ENCODE measurements around the gene CNIH3. TPM values are rescaled to one million over a fixed set of nuclear protein-coding genes. Genes with fewer than 3 reads are reported as not detected.

The CNIH3 gene
- total RNA-seq, 2 donors from 2014 or later = 1.4 to 2.8 TPM

DNA sequence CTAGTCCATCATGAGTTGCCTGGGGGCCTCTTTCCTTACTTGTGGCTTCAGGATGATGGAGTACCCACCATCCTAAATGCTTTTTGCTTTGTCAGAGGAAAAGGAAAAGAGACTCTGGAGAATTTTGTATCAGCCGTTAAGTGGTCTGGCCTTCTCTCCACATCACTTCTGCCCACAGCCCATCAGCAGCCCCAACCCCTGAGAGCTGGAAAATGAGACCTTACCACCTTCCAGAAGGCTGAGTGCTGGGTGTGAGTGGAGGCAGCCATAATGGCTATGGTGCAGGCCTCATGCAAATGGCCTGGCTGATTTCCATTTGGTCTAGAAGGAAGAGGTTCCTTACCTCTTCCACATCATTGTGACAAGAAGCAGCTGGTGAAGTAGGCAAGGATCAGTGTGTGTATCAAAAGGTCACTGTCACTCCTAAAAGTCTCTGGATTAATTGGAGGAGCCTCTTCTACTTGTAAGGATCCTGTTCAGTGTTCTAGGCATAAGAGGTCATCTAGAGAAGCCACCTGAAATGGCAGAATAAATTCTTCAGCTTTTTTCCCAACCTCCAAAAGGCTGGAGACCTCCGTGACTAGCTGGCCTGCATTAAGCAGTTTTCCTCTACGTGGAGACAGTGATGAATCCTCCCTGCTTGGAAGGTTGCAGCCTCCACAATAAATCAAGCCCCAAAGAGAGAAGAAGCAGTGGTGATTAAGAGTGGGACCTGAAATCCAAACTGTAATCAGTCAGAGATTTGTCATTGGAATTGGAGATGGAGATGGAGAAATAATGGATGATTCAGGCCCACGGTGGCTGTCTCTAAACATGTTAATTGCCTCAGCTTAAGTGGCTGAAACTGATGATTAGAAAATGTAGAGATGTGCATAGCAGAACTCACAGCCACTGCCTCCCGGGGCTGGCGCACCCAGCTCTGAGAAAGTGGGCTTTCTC is 111.5 kb downstream of the CNIH3 start:
- peaks cover 4% of the 10 kb centered on the region for H3K4me1 Mint-ChIP-seq
- ATAC-seq (no peak), DNase-seq (no peak)
- H3K27me3 Mint-ChIP-seq = peaks cover 6% of the 10 kb centered on the region
- H3K27ac Mint-ChIP-seq = no peak overlapping the region
- no peak overlapping the region for H3K4me3 Mint-ChIP-seq
- no peaks in the 10 kb centered on the region for H3K36me3 Mint-ChIP-seq (ENCODE audit: low read depth)
- H3K9me3 ChIP-seq (ENCODE audit: control insufficient read depth, low read length, poor library complexity, severe bottlenecking) = no peaks in the 10 kb centered on the region

DNA sequence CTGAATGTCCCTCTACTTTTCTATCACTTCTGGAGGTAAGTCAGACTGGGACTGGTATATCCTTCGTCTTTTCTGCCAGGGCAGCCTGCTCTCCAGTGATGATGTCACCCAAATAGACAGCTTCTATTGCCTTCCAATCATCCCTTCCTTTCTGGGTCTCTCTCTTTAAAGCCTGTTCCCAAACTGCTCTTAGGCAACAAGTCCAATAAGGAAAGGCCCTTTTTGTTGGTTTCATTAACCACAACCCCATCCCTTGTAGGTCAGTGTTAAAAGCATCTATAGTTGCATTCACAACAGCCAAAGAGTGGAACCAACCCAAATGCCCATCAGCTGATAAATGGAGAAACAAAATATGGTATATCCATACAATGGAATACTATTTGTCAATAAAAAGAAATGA is 114.4 kb downstream of the CNIH3 start:
- ATAC-seq (no peak), DNase-seq (no peak)
- Mint-ChIP-seq H3K4me1 (peaks cover 10% of the 10 kb centered on the region), H3K27ac (no peak overlapping the region), H3K36me3 (ENCODE audit: low read depth) (no peaks in the 10 kb centered on the region), H3K27me3 (peaks cover 6% of the 10 kb centered on the region), H3K4me3 (no peak overlapping the region)
- no peaks in the 10 kb centered on the region for H3K9me3 ChIP-seq (ENCODE audit: control insufficient read depth, low read length, poor library complexity, severe bottlenecking)

DNA sequence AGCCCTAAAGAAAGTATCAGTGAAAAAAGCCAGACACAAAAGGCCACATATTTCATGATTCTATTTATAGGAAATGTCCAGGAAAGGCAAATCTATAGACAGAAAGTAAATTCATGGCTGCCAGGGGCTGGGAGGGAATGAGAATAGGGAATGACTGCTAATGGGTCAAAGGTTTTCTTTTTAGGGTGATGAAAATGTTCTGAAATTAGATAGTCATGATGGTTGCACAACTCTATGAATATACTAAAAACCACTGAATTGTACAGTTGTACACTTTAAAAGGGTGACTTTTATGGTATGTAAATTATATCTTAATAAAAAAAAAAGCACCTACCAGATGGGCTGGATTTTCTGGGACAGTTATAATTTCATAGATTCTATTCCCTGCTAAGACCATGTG is 114.8 kb downstream of the CNIH3 start:
- Mint-ChIP-seq H3K4me3 (no peak overlapping the region), H3K4me1 (peaks cover 10% of the 10 kb centered on the region), H3K36me3 (ENCODE audit: low read depth) (no peaks in the 10 kb centered on the region), H3K27me3 (peaks cover 3% of the 10 kb centered on the region), H3K27ac (no peak overlapping the region)
- DNase-seq (no peak), ATAC-seq (no peak)
- no peaks in the 10 kb centered on the region for H3K9me3 ChIP-seq (ENCODE audit: control insufficient read depth, low read length, poor library complexity, severe bottlenecking)

DNA sequence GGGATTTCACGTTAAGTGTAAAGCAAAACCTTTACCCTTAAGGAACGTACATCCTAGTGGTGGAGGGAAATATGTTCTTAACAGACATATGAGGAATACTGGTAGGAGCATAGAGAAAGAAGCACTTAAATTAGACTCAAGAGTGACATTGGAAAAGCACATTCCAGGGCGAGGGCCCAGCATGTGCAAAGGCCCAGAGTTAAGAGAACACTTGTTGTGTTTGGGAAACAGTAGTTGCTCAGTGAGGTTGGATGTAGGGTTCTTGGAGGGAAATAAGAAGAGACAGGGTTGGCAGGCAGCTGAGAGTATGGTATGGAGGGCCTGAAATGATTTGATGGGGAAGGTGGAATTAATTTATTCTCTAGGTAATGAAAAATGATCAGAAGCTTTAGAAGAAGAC is 115.5 kb downstream of the CNIH3 start:
- Mint-ChIP-seq H3K4me1 (peaks cover 10% of the 10 kb centered on the region), H3K27me3 (no peaks in the 10 kb centered on the region), H3K4me3 (no peak overlapping the region), H3K36me3 (ENCODE audit: low read depth) (no peaks in the 10 kb centered on the region), H3K27ac (no peak overlapping the region)
- DNase-seq = no peak
- no peak for ATAC-seq
- H3K9me3 ChIP-seq (ENCODE audit: control insufficient read depth, low read length, poor library complexity, severe bottlenecking) = no peaks in the 10 kb centered on the region

DNA sequence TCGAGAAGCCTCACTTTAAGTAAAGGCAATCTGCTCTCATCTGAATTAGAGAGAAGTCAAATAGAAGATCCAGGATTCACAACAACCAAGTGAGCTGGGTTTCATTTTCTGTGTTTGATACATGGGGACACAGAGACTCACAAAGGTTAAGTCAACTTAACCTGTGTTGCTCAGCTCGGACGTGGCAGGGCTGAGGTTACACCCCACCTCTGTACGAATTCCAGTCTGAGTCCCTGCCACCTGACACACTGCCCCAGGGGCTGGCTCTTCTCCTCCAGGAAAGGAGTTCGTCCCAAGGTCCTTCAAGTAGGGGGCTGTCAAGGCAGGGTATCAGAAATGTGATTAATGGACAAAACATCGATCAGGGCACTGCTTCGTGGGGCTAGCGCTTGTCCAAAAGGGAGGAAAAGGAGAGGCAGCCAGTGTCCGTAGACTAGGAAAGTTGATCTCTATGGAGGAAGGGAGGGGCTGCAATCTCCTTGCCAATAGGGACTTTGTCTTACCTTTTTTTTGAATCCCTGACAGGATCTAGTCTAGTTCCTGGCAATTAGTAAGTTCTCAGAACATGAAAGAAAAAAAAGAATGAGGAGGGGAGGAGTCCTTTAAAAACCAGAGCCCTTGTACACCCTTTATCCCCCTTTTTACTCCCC is 116.4 kb downstream of the CNIH3 start:
- H3K9me3 ChIP-seq (ENCODE audit: control insufficient read depth, low read length, poor library complexity, severe bottlenecking) = no peaks in the 10 kb centered on the region
- ATAC-seq = no peak
- H3K27me3 Mint-ChIP-seq = no peaks in the 10 kb centered on the region
- H3K27ac Mint-ChIP-seq = no peak overlapping the region
- H3K4me1 Mint-ChIP-seq = peaks cover 8% of the 10 kb centered on the region
- no peaks in the 10 kb centered on the region for H3K36me3 Mint-ChIP-seq (ENCODE audit: low read depth)
- no peak for DNase-seq
- no peak overlapping the region for H3K4me3 Mint-ChIP-seq

DNA sequence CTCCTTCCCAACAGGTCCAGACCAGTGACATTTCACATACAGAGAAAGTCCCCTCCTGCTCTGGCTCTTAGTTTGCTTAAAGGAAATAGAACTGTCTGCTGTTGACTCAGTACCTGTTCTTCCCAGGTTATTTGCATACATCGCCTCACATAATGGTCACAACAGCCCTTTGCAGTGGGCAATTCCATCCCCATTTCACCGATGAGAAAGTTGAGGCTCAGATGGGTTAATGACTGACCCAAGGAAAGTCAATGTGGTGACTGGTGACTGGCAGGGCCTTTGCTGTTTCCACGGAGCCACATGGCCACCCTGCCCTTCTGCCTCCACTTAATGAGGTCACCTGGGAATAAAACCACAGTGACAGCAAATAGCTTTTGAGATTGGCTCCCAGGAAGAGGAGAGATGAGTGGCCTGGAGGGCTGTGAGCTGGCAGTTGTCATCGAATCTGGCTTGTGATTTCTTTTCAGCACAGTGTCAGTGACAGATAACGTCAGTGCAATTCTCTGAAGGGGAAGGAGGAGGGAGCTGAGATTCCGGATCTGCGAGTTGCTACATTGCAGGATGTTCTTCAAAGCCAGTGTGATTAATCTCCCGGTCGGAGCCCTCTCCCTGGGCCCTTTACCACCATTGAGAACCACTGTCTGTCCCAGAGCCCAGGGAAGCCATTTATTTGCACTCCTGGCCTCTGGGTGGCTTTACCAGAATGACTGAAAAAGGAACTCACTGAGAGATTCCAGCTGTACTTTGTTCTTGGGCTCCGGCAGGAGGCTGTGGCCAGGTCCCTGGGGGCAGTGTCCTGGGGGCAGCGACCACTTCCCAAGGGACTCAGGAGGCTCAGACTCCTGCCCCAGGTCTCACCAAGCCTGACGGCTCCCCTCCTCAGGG is 117.2 kb downstream of the CNIH3 start:
- ATAC-seq (no peak), DNase-seq (no peak)
- H3K4me1 Mint-ChIP-seq = peaks cover 8% of the 10 kb centered on the region
- no peaks in the 10 kb centered on the region for H3K36me3 Mint-ChIP-seq (ENCODE audit: low read depth)
- peaks cover 4% of the 10 kb centered on the region for H3K27me3 Mint-ChIP-seq
- no peaks in the 10 kb centered on the region for H3K9me3 ChIP-seq (ENCODE audit: control insufficient read depth, low read length, poor library complexity, severe bottlenecking)
- H3K4me3 Mint-ChIP-seq = no peak overlapping the region
- no peak overlapping the region for H3K27ac Mint-ChIP-seq

DNA sequence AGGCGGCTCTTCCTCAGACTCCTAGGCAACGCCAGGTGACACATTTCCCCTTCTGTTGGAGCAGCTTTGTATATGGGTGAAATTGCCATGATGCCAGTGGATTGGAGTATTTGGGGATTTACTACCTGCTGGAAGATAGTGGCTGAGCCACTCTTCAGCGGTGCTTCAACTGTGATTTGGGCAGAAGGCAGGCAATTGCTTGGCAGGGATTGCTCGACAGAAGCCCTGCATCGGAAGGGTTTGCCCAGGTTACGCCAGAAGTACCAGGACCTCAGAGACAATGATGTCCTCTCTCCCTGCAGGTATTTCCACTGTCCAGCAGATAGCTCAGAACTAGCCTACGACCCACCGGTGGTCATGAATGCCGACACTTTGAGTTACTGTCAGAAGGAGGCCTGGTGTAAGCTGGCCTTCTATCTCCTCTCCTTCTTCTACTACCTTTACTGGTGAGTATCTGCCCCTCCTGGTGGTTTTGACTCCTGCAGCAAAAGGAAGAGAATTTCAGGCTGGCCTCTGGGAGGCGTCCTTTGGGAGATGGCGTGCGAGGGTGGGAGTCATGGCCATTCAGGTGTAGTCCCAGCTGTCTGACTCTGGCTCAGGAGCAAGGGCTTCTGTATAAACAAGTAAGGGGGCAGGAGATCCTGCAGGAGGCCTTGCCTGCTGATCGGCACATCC is 118.3 kb downstream of the CNIH3 start:
- Mint-ChIP-seq H3K4me1 (peaks cover 8% of the 10 kb centered on the region), H3K36me3 (ENCODE audit: low read depth) (no peaks in the 10 kb centered on the region), H3K27ac (peak overlapping the region; percentile 61), H3K27me3 (peaks cover 4% of the 10 kb centered on the region), H3K4me3 (no peak overlapping the region)
- ATAC-seq = no peak
- H3K9me3 ChIP-seq (ENCODE audit: control insufficient read depth, low read length, poor library complexity, severe bottlenecking) = no peaks in the 10 kb centered on the region
- no peak for DNase-seq

DNA sequence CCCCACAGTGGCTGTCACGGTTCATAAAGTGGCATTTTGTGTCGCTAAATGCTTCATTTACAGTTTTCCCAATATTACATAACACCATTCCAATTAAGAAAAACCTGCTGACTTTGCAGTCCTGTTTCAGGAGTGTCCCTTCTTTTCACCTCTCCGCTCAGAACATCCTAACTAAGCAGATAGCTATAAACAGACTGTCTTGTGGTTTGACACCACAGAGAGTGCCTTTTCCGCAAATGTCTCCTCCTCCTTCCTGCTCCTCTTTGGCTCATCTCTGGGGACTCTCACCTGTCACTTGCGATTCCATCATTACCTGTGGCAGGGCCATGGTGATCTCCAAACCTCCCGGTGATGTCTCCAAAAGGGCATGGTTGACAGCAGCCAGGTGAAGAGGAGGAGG is 119.0 kb downstream of the CNIH3 start:
- Mint-ChIP-seq H3K4me1 (peaks cover 9% of the 10 kb centered on the region), H3K27me3 (peaks cover 4% of the 10 kb centered on the region), H3K36me3 (ENCODE audit: low read depth) (no peaks in the 10 kb centered on the region), H3K27ac (no peak overlapping the region), H3K4me3 (no peak overlapping the region)
- no peaks in the 10 kb centered on the region for H3K9me3 ChIP-seq (ENCODE audit: control insufficient read depth, low read length, poor library complexity, severe bottlenecking)
- no peak for DNase-seq
- ATAC-seq = no peak

DNA sequence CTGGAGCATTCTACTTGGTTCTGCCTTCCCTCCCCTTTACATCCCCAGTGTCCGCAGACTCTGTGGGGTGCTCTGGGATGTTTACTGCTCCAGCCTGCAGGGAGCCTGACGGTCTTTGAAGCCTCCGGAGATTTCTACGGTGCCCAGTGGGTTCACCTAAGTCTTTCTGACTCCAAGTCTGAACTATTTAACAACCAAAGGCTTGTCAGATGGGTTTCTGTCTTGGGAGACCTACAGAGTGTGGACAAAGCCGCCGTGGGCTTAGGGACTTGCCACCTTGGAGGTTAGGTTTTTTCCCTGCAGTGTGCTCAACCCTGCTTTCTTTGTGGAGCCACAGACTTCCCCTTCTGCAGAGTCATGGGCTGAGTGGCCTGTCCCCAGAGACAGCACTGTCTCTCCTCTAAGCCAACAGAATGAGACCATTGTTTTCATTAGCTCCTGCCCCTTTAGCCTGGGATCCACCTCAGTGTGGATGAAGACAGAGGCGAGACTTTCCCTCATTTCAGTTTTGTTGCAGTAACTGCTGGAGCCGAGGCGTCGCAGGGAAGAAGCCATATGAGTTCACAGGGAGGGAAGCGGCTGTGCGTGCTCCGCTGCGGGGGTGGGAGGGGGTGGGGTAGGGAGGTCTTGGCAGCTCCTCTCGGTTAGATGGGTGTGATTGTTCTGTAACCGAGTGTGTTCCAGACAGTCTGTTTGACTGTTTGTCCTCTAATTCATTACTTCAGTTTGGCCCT is 120.7 kb downstream of the CNIH3 start:
- no peaks in the 10 kb centered on the region for H3K9me3 ChIP-seq (ENCODE audit: control insufficient read depth, low read length, poor library complexity, severe bottlenecking)
- H3K27ac Mint-ChIP-seq = no peak overlapping the region
- DNase-seq (no peak), ATAC-seq (no peak)
- peaks cover 11% of the 10 kb centered on the region for H3K27me3 Mint-ChIP-seq
- no peak overlapping the region for H3K4me3 Mint-ChIP-seq
- no peaks in the 10 kb centered on the region for H3K36me3 Mint-ChIP-seq (ENCODE audit: low read depth)
- H3K4me1 Mint-ChIP-seq = peaks cover 8% of the 10 kb centered on the region

DNA sequence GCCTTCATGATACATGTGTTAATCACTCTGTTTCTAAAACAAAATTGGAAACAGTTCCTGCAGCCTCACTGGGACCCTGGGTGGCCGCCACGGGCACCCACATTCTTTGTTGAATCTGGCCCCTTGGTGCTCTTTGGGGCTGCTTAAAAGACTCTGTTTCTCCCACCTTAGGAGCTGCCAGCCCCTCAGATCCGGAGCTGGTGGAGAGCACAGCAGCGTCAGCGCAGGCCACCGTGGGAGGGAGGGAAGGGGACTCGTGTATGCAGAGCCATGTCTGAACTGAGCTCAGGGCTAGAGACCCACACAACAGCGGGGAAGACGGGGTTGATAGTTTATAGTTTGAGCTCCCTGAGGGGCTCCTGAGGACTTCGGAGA is 121.2 kb downstream of the CNIH3 start:
- Mint-ChIP-seq H3K27me3 (peaks cover 17% of the 10 kb centered on the region), H3K4me1 (peaks cover 8% of the 10 kb centered on the region)
- no peak for ATAC-seq

DNA sequence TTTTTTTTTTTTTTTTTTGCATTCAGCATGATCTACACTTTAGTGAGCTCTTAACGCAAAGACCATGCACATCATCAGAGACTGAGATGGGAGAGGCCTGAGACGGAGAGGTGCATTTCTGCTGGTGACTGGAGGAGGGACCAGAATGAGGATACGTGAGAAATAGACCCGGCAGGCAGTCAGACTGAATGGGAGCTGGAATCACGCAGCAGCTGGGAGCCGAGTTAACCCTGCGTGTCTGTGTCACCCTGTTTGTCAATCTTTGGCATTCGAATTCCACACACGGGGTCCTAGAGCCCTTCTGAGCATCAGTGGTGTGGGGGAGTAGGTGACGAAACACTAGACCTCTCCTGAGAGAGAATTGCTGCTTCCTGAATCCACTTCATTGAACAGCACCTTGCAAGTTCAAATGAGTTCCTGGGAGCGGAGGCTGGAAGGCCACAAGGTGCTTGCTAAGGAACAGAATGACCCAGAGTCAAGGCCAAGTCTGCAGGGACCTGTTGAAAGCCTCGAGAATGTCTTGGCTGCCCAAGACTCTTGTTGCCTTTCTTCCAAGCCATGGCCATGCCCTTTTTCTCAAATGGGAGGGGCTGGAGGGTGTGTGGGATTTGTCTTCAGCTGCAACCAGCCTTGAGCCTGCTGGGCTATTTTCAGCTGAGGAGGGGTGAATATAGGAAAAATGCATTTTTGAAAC is 123.3 kb downstream of the CNIH3 start:
- Mint-ChIP-seq H3K4me1 (peaks cover 6% of the 10 kb centered on the region), H3K27me3 (peaks cover 31% of the 10 kb centered on the region), H3K36me3 (ENCODE audit: low read depth) (no peaks in the 10 kb centered on the region), H3K27ac (no peak overlapping the region), H3K4me3 (no peak overlapping the region)
- DNase-seq = no peak
- H3K9me3 ChIP-seq (ENCODE audit: control insufficient read depth, low read length, poor library complexity, severe bottlenecking) = no peaks in the 10 kb centered on the region
- no peak for ATAC-seq

More for the DNA sequence above, 121.2 kb downstream of the CNIH3 start:
- H3K27ac Mint-ChIP-seq = no peak overlapping the region
- H3K36me3 Mint-ChIP-seq (ENCODE audit: low read depth) = no peaks in the 10 kb centered on the region
- no peaks in the 10 kb centered on the region for H3K9me3 ChIP-seq (ENCODE audit: control insufficient read depth, low read length, poor library complexity, severe bottlenecking)
- no peak for DNase-seq
- no peak overlapping the region for H3K4me3 Mint-ChIP-seq
